Stimulated activated CD4-positive, alpha-beta T cell treated with anti-CD3 and anti-CD28 coated beads, Interleukin-12 subunit alpha, Interleukin-12 subunit beta, amount 100 ng/mL, for 4 hours (primary cell): ENCODE data around the gene BPHL.
"Not testable (repeated sequence)": the region's sequence is repeated elsewhere in the genome, so short reads cannot be mapped to it uniquely, and the experiment has no call there.

Source experiments
- DNase-seq: peaks from one replicate; pipeline ENCODE4 v3.0.0-alpha.2; 2020

The BPHL gene

DNA sequence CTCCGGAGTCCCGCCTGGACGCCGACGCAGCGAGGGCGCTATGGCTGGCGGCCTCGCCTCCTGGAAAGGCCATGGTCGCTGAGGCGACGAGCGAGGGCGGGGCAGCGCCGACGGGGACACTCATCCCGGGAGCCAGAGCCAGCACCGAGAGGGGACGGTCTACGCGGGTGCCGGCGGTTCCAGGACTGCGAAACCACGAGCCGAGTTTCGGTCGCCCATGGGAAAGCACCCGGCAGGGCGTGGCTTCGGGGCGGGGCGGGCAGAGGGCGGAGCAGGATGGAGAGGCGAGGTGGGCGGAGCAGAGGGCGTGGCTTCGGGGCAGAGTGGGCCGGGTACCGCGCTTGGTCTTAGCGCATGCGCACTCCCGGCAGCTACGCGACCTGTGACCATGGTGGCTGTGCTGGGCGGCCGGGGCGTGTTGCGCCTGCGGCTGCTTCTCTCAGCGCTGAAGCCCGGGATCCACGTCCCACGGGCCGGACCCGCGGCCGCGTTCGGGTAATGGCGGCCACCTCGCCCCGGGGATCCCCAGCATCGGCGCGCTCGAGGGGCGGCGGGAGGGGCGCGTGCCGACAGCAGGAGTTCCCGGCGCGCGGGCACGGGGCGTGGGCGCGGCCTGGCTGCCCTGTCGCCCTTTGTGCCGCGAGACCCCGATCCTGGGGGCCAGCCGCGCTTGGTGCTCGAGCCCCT, at the start of gene BPHL:
Gene BPHL (plus strand): TSS at position 359 of the 687 bp plus-strand sequence. CDS start 30 bp downstream, at position 389.
- peak; percentile 100 for DNase-seq

- DNase-seq = no peak
Measured at GRCh38 chr6:3071568-3071967, 46.9 kb upstream of the BPHL start.

- no peak for DNase-seq
Measured at GRCh38 chr6:3072798-3073197, 45.7 kb upstream of the BPHL start.

DNA sequence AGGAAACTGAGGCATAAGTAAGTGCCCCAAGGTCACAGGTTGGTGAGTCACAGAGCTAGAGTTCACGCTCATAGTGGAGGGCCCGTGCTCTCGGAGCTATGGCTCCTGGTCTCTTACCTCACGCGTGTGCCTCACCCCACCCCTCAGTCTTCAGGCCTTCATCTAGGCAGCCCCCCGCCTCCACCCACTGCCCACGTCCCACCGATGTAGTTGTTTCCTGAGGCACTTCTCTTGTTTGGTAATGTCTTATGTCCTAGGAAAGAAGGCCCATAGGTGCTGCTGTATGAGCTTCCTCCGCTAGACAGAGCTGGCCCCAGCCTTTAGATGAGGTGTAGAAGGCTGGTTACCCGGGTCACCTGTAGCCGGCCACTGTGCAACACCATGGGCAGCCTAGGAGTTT, 45.1 kb upstream of the BPHL start:
- DNase-seq = no peak

GRCh38 chr6:3075772-3076113, 42.8 kb upstream of the BPHL start:
- no peak for DNase-seq

DNA sequence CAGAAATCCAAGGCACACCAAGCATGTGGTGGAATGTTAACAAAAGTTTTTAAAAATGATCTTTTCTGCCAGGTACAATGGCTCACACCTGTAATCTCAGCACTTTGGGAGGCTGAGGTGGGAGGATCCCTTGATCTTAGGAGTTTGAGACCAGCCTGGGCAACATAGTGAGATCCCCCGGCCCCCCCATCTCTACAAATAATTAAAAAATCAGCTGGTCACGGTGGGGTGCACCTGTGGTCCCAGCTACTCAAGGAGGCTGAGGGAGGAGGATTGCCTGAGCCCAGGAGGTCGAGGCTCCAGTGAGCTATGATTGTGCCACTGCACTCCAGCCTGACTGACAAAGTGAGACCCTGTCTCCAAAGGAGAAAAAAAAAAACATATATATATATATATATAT, 42.2 kb upstream of the BPHL start:
- no peak for DNase-seq

DNA sequence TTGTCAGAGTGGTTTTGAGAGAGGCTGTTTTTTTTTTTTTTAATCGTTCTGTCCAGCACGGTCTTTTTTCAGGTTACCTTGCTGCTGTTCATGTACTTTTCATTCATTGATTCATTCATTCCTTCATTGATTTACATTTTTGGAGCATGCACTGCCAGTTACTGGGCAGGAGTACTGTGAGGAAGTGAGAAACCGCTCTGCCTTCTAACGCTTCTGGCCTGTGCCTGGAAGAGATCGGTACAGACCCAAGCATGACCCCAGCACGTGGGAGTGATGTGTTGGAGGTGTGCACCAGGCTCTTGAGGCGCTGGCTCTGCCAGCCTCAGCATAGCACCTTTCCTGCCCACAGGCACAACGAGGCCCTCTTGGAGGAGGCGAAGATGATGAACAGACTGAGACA, 41.1 kb upstream of the BPHL start:
- DNase-seq = no peak

- DNase-seq = not testable (repeated sequence)
Measured at GRCh38 chr6:3078952-3079351, 39.6 kb upstream of the BPHL start.

- no peak for DNase-seq
Measured at GRCh38 chr6:3079682-3080081, 38.8 kb upstream of the BPHL start.

GRCh38 chr6:3081960-3082359, 36.6 kb upstream of the BPHL start:
- no peak for DNase-seq

GRCh38 chr6:3085074-3085473, 33.4 kb upstream of the BPHL start:
- no peak for DNase-seq

DNA sequence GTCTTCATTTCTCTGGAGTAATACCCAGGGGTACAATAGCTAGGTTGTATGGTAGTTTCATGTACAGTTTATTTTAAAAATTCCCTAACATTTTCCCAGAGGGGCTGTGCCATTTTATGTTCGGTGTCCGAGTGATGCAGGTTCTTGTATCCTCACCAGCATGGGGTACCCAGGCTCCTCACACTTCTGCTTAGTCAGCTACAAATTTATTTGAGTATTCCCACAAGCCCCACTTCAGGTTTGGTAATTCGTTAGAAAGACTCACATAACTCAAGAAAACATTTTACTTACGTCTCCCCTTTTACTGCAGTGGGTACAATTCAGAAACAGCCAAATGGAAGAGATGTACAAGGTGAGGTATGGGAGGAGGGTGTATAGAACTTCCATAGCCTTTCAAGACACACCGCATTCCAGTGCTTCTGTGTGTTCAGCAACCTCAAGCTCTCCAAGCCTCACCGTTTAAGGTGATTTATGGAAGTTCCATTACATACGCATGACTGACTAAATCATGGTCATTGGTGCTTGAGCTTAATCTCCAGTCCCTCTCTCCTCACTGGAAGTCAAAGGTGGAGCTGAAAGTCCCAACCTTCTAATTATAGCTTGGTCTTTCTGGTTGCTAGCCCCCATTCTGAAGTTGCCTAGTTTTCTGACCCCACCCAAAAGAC, 32.1 kb upstream of the BPHL start:
- no peak for DNase-seq

- DNase-seq = no peak
Measured at GRCh38 chr6:3088446-3088845, 30.1 kb upstream of the BPHL start.

- no peak for DNase-seq
Measured at GRCh38 chr6:3088968-3089367, 29.5 kb upstream of the BPHL start.

DNA sequence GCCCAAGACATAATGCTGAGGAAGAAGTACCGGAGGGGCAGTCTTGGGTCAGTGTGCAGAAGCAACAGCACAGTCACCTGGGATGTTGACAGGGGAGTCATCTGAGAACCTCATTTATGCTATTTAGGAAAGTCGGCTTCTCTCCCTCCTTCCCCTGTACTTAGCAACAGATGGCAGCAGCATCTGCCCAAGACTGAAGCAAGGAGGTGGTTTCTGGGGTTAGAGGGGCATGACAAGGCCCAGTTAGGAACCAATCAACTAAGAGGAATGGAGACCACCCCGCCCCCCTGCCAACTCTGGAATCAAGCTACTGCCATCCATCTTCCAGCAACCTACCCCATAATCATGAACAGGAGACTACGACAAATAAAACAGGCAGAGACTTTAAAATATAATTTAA, 28.5 kb upstream of the BPHL start:
- DNase-seq = no peak

DNA sequence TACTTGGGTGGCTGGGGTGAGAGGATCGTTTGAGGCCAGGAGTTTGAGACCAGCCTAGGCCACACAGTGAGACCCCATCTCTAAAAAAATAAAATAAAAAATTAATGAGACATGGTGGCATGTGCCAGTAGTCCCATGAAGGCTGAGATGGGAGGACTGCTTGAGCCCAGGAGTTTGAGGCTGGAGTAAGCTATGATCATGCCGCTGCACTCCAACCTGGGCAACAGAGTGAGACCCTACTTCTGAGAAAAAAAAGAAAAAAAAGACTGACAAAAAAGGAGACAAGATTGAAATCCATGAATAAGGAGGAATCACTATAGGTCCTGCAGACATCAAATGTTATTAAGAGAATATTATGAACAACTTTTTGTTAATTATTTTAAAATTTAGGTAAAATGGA, 23.7 kb upstream of the BPHL start:
- no peak for DNase-seq

DNA sequence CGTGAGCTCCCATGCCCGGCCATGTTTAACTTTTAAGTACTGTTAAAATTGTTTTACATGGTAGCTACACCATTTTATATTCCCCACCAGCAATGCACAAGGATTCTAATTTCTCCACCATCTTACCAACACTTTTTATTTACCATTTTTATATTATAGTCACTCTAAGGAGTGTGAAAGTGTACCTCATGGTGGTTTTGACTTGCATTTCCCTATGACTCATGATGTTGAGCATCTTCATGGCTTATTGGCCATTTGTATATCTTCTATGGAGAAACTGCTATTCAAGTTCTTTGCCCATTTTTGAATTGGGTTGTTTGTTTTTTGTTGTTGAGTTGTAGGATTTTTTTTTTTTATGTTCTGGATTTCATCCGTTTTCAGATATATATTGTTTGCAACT, 15.6 kb upstream of the BPHL start:
- no peak for DNase-seq

GRCh38 chr6:3108746-3109414, 9.6 kb upstream of the BPHL start:
- DNase-seq = no peak

DNA sequence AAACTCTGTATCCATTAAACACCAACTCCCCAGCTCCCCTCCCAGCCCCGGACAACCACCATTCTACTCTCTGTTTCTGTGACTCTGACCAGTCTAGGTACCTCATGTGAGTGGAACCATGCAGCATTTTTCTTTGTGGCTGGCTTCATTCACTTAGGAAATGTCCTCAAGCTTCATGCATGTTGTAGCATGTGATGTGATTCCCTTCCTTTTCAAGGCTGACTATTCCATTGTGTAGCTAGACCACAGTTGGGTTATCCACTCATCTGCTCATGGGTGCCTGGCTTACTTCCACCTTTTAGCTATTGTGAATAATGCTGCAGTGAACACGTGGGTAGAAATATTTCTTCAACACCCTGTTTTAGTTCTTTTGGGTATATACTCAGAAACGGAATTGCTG, 8.8 kb upstream of the BPHL start:
- no peak for DNase-seq

DNA sequence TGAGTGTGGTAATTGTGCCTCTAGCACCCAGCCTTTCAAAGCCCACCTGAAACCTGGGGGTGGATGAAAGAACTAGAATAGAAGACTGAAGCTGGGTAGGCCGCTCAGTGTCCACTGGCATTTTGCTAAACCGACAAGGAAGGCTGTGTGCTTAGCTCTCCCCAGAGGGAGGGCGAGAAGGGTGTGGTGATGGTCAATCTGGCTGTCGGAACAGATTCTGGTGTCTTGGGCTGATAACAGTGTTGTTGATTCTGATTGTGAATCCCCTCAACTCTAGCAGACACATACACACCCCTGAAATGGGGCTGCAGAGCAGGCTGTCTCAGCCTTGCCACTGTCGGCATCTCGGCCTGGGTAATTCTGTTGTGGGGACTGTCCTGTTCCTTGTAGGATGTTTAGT, 4.1 kb upstream of the BPHL start:
- no peak for DNase-seq

GRCh38 chr6:3117912-3118352, 579 bp upstream of the BPHL start:
- DNase-seq = no peak

DNA sequence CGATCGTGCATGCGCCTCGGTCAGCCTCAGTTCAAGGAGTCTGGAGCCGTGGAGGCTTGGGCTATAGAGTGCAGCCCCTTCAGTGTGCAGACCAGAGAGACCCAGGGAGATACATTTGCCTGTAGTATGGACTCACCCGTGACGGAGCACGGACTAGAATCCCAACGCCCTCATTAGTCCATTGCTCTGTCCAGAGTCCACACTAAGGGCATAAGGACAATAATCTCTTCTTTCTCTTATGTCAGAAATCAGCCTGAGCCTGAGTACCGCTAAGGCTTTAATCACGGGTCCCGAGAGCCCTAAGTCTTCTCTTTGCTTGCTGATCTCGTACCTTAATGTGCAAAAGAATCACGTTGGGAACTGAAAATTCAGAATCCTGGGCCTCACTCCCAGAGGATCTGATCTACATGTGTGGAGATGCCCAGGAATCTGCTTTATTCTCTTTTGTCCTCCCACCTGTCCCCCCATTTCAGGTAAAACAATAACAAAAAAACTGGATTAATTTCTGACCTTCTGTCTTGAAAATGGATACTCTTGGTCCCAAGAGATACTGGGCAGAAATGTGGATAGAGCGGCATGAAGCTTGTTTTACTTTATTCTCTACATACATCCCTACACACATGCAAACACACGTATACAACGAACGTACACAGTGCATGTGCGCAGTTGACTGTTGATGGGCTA, 671 bp downstream of the BPHL start:
- no peak for DNase-seq

GRCh38 chr6:3120765-3121089, 2.2 kb downstream of the BPHL start:
- no peak for DNase-seq

DNA sequence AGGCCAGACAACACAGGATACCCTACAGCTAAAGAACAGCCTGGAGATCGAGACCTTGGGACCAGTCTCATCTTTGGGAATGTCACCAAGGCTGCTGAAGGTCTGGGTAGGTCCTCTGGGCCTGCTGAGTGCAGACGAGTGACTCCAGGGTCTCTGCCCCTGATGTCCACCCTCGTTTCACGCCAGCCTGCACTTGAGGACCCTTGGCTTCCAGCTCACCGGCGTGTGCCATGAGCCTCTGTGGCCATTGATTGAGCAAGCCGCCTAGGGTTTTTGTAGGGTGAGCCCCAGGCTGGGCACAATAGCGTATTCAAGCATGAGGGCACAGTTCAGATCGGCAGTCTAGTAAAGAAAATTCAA, 4.3 kb downstream of the BPHL start:
- no peak for DNase-seq
